ENCODE results near the gene E2F4.

Gene E2F4

DNA sequence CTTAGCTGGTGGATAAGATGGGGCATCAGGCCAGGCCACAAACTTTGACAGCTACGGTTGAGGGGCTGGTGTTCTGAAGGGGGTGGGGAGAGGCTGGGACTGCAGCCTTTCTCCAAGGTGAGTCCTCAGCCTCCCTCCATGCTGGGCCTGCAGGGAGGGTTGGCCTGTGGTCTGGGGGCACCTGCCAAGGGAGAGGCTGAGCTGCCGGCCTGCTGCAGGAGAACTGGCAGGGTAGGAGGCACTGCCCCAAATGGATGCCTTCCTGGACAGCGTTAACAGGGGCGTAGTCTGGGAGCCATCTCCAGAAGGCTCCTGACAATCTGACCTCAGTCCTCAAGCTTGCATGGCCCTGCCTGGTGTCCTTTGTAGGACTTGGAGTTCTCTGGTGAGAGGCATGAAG, 12.1 kb downstream of the E2F4 start:
- no peak overlapping the region for H3K4me3 ChIP-seq (ENCODE audit: control insufficient read depth, low read depth, low read length)
- no peak for DNase-seq (ENCODE audit: low read depth)
- TF ChIP-seq, protein P1, sequence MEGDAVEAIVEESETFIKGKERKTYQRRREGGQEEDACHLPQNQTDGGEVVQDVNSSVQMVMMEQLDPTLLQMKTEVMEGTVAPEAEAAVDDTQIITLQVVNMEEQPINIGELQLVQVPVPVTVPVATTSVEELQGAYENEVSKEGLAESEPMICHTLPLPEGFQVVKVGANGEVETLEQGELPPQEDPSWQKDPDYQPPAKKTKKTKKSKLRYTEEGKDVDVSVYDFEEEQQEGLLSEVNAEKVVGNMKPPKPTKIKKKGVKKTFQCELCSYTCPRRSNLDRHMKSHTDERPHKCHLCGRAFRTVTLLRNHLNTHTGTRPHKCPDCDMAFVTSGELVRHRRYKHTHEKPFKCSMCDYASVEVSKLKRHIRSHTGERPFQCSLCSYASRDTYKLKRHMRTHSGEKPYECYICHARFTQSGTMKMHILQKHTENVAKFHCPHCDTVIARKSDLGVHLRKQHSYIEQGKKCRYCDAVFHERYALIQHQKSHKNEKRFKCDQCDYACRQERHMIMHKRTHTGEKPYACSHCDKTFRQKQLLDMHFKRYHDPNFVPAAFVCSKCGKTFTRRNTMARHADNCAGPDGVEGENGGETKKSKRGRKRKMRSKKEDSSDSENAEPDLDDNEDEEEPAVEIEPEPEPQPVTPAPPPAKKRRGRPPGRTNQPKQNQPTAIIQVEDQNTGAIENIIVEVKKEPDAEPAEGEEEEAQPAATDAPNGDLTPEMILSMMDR (IDR thresholded peaks at IDR 0.05; ENCODE audit: control insufficient read depth, insufficient read depth, low read depth, low read length, missing control alignments): no peak

DNA sequence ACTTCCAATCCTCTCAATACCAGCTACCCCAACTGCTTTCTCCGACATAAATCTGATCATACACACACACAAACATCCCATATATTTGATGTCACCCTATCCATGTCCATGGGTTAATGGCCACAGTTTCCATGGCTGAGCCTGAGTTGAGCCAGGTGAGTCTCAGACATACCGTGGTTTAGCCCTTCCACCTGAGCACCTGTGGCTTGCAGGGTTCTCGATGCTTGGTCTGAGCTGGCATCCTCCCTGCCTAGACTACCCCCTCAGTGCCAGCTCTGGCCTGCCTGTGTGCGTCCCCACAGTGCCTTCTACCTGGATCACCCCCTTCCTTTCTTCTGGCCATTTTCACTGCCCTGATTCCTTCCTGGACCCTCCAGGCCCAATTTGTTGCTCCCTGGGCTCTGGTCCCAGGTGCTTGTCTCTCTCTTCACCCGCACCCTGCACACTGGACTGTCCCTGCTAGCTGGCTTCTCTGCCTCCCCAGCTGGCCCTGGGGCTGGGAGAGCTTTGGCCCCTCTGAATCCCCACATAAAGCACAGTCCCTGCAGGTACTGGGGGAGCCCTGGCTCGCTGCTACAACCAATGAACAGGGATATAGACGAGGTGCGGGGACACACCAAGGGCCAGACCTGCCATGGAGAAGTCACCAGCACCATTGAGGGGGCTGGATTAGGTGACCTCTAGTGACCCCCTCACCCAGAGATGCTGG, 14.3 kb downstream of the E2F4 start:
- DNase-seq (ENCODE audit: low read depth): no peak
- TF ChIP-seq, protein P1 (IDR thresholded peaks at IDR 0.05; ENCODE audit: control insufficient read depth, insufficient read depth, low read depth, low read length, missing control alignments): no peak
- H3K4me3 ChIP-seq (ENCODE audit: control insufficient read depth, low read depth, low read length): no peak overlapping the region

DNA sequence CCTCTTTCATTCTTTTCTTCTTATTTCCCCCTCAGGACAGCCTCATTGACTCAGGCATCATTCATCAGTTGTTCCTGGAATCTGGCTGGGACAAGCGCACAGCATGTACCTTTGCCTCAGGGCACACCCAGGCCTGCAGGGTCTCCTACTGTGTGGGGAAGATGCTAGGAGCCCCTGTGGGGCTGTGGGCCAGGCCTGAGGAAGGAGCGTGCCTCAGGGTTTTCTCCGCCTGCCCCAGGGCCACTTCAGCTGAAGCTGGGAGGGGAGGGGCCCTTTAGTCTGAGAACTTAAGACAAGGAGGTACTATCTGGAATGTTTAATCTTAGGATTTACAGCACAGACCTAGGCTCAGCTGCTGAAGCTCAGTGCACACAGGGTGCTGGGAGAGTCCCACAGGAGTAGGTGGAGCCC, 14.9 kb downstream of the E2F4 start:
- no peak for DNase-seq (ENCODE audit: low read depth)
- no peak overlapping the region for H3K4me3 ChIP-seq (ENCODE audit: control insufficient read depth, low read depth, low read length)
- TF ChIP-seq, protein P1 (IDR thresholded peaks at IDR 0.05; ENCODE audit: control insufficient read depth, insufficient read depth, low read depth, low read length, missing control alignments): no peak

DNA sequence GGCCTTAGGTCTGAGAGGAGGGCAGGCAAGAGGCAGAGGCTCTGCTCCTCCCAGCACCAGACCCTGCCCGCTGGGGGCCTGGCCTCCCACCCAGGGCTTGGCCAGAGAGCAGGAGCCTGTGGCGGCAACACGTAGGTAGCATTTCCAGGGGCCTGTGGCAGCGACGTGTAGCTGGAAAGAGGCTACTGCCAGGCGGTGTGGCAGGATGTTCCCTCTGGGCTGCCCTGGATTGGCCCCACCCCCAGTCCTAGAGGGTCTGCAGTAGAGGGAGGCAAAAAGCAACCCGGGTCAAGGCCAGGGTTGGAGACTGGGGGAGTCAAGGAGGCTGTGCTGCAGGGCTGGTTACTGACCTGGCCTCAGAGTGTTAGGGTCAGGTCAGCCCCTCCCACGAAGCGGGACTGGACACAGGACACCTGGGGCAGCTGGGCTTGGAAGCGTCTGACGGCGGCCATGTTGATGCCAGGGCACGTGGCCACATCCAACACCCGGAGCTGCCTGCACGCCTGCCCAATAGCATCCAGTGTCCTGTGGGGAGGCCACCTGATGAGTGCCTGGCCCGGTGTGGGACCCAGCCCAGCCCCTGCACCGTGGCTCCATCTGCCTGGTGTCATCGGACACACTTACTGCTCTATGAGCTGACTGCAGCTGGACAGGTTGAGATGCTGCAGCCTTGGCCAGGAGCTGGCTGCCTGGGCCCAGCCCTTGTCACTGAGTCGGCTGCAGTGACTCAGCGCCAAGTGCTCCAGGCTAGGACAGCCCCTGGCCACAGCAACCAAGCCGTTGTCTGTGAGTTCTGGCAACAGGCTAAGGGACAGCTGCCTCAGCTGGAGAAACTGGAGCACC, 15.5 kb downstream of the E2F4 start:
- TF ChIP-seq, protein P1 (IDR thresholded peaks at IDR 0.05; ENCODE audit: control insufficient read depth, insufficient read depth, low read depth, low read length, missing control alignments): no peak
- no peak overlapping the region for H3K4me3 ChIP-seq (ENCODE audit: control insufficient read depth, low read depth, low read length)
- DNase-seq (ENCODE audit: low read depth): no peak

DNA sequence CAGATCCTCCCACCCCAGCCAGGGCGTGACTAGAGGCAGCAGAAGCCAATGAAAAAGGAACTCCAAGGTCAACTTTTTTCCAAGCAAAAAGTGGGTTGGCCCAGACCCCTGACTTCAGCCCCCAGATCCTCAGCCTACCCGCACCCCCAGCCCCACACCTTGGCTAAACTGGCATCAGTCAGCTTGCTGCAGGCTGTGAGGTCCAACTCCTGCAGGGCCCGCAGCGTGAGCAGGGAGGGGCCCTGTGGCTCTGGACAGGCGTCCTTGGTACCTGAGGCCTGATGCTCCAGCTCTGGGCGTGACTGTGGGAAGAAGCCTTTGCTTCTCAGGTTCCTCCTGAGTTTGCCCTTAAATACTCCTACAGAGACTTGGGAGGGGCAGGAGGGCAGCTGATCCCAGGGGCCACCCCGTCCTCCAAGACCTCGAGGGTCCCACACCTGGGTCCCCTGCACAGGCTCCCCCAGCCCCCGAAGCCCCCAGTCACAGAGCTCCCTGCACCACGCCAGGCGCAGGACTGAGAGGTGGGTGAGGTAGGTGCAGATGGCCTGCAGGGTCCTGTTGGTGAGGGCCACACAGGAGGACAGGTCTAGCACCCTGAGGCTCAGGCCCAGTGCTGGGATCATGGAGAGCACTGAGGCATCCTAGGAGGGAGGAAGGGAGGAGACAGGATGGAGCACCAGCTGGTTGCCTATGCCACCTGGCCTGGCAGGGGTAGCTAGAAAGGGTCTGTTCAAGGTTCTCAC, 16.4 kb downstream of the E2F4 start:
- DNase-seq (ENCODE audit: low read depth): no peak
- TF ChIP-seq, protein P1 (IDR thresholded peaks at IDR 0.05; ENCODE audit: control insufficient read depth, insufficient read depth, low read depth, low read length, missing control alignments): no peak
- no peak overlapping the region for H3K4me3 ChIP-seq (ENCODE audit: control insufficient read depth, low read depth, low read length)

DNA sequence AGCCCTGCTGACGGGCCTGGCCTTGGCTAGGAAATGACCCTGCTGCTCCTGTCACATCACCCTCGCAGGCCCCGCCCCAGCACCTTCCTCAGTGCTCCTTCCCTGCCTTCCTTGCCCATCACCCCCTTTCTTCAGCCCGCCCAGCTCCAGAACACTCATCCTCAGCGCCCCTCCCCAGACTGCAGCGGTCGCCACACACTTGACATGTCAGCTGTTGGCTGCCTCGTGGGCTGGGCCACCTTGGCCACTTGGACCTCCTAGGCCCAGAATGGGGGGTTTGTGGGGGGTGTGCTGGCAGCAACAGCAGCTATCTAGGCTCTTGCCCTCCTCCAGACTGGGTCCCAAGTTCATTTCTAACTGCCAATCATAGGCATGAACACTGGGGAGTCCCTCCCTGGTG, 17.6 kb downstream of the E2F4 start:
- TF ChIP-seq, protein P1 (IDR thresholded peaks at IDR 0.05; ENCODE audit: control insufficient read depth, insufficient read depth, low read depth, low read length, missing control alignments): no peak
- H3K4me3 ChIP-seq (ENCODE audit: control insufficient read depth, low read depth, low read length): no peak overlapping the region
- no peak for DNase-seq (ENCODE audit: low read depth)
